Brain microvascular endothelial cell (primary cell): ENCODE data around the gene WDR86.

ENCODE experiments used
- DNase-seq: peaks from one replicate; pipeline ENCODE4 v3.0.0-alpha.2; 2020
- H3K27ac ChIP-seq: fragments of 250-450 bp; sonication (Bioruptor Pico); 2 replicates; pipeline ENCODE4 v1.5.1; 2020; ENCODE audit warnings: mild to moderate bottlenecking, moderate library complexity
- H3K27me3 ChIP-seq: fragments of 250-450 bp; sonication (Bioruptor Pico); replicated peaks from 2 replicates; pipeline ENCODE4 v1.5.1; 2020; ENCODE audit warnings: mild to moderate bottlenecking
- H3K36me3 ChIP-seq: fragments of 250-450 bp; sonication (Bioruptor Pico); replicated peaks from 2 replicates; pipeline ENCODE4 v1.5.1; 2020; ENCODE audit warnings: mild to moderate bottlenecking
- H3K4me3 ChIP-seq: 2 replicates; pipeline ENCODE4 v1.5.1; 2011; ENCODE audit warnings: low read depth, mild to moderate bottlenecking, control low read depth, low read length, moderate library complexity
- CTCF ChIP-seq: IDR thresholded peaks from 2 replicates; pipeline ENCODE4 v1.5.1; 2011; ENCODE audit warnings: low read depth, mild to moderate bottlenecking, moderate library complexity, low read length, control low read depth, inconsistent platforms; ENCODE audit errors: missing control alignments
- in situ Hi-C: cut with HindIII; loops from 2 replicates; pipeline ENCODE4 v1.10.0; 2017; ENCODE audit warnings: low sequenced_read_pairs, low pct_ligation_motif_present

Gene WDR86

GRCh38 chr7:151384352-151384697, 25.5 kb downstream of the WDR86 start:
- Histone ChIP-seq H3K36me3 (no peaks in the 10 kb centered on the region), H3K27me3 (peaks cover 12% of the 10 kb centered on the region), H3K27ac (no peak overlapping the region), H3K4me3 (no peak overlapping the region)
- no peak for TF ChIP-seq CTCF
- DNase-seq: no peak
- in situ Hi-C loops: no loop called here

- Histone ChIP-seq H3K27ac (no peak overlapping the region), H3K27me3 (peaks cover 12% of the 10 kb centered on the region), H3K4me3 (no peak overlapping the region), H3K36me3 (no peaks in the 10 kb centered on the region)
- TF ChIP-seq CTCF: no peak
- DNase-seq: no peak
- in situ Hi-C loops: no loop called here
Observed at GRCh38 chr7:151383638-151384351, 26.0 kb downstream of the WDR86 start.

GRCh38 chr7:151382079-151382885, 27.6 kb downstream of the WDR86 start:
- H3K36me3 ChIP-seq: peaks cover 2% of the 10 kb centered on the region
- TF ChIP-seq CTCF: no peak
- no peak for DNase-seq
- no peak overlapping the region for H3K27ac ChIP-seq
- peaks cover 12% of the 10 kb centered on the region for H3K27me3 ChIP-seq
- H3K4me3 ChIP-seq: no peak overlapping the region
- in situ Hi-C loops: no loop called here

- Histone ChIP-seq H3K4me3 (no peak overlapping the region), H3K27me3 (peaks cover 12% of the 10 kb centered on the region)
Observed at GRCh38 chr7:151381348-151382078, 28.3 kb downstream of the WDR86 start.

GRCh38 chr7:151381098-151381347, 28.8 kb downstream of the WDR86 start:
- in situ Hi-C loops: no loop called here
- peaks cover 13% of the 10 kb centered on the region for H3K36me3 ChIP-seq
- no peak for DNase-seq
- H3K4me3 ChIP-seq: no peak overlapping the region
- H3K27me3 ChIP-seq: peaks cover 12% of the 10 kb centered on the region
- TF ChIP-seq CTCF: no peak
- no peak overlapping the region for H3K27ac ChIP-seq

More at GRCh38 chr7:151381348-151382078, 28.3 kb downstream of the WDR86 start:
- TF ChIP-seq CTCF: no peak
- no peak overlapping the region for H3K27ac ChIP-seq
- in situ Hi-C loops: no loop called here
- DNase-seq: no peak
- H3K36me3 ChIP-seq: peaks cover 10% of the 10 kb centered on the region
